Thyroid gland (tissue), 4 donors: Measurements from ENCODE around the gene SYNPO. TPM values are rescaled to one million over a fixed set of nuclear protein-coding genes. Genes with fewer than 3 reads are reported as not detected.

Experiments used
- DNase-seq, 2 donors: peaks; one replicate each; pipeline ENCODE4 v3.0.0-alpha.2; 2019
- H3K27ac ChIP-seq, 3 donors: fragments of 200-600 bp; sonication (generic); 1 replicate in 2 of 3; 2 replicates in 1 of 3; pipeline ENCODE4 v1.5.1; 2016 to 2019; ENCODE audit warnings: mild to moderate bottlenecking in 1 of 3, moderate library complexity in 1 of 3
- H3K27me3 ChIP-seq: fragments of 200-600 bp; sonication (generic); one replicate; pipeline ENCODE4 v1.5.1; 2019
- H3K36me3 ChIP-seq, 2 donors: fragments of 200-600 bp; sonication (generic); one replicate each; pipeline ENCODE4 v1.5.1; 2016 to 2019
- H3K4me1 ChIP-seq, 2 donors: fragments of 200-600 bp; sonication (generic); one replicate each; pipeline ENCODE4 v1.5.1; 2017 to 2019
- H3K4me3 ChIP-seq, 3 donors: fragments of 200-600 bp; sonication (generic); replicated peaks in 1 of 3; 1 replicate in 2 of 3; 2 replicates in 1 of 3; pipeline ENCODE4 v1.5.1; 2016; ENCODE audit warnings: mild to moderate bottlenecking in 1 of 3
- H3K9me3 ChIP-seq: fragments of 200-600 bp; sonication (generic); one replicate; pipeline ENCODE4 v1.5.1; 2017
- CTCF ChIP-seq, 6 experiments: fragments of 200-600 bp in 3 of 6; fragments of 450-650 bp in 3 of 6; sonication (generic) in 3 of 6; IDR thresholded peaks; one replicate each; pipeline ENCODE4 v1.5.1; 2016 to 2019; ENCODE audit warnings: antibody characterized with exemption in 6 of 6, mild to moderate bottlenecking in 2 of 6, inconsistent platforms in 1 of 6, moderate library complexity in 1 of 6
- POLR2A ChIP-seq, 2 donors: fragments of 450-650 bp; IDR thresholded peaks; one replicate each; pipeline ENCODE4 v1.6.1; 2017; ENCODE audit warnings: antibody characterized with exemption in 2 of 2, mild to moderate bottlenecking in 2 of 2, moderate library complexity in 1 of 2
- WGBS, 2 donors: methylation state at CpG; one replicate each; pipeline ENCODE4 v1.1.5; 2017; 5-methylcytosine and 5-hydroxymethylcytosine counted together
- intact Hi-C: fragments of 100-400 bp; cut with DNase I; formaldehyde crosslinking; loops from one replicate; pipeline ENCODE4 v1.15.1; 2023
- total RNA-seq, 4 donors: library from RNA; depleted of rRNA; stranded (reverse); fragments of >200 nt; gene quantifications; one replicate each; pipeline ENCODE4 v1.2.3, GENCODE V29; 2016

The SYNPO gene
- total RNA-seq, 4 donors from 2014 or later, result 8.8 to 19.3 (median 14.1) TPM

GRCh38 chr5:150647275-150648251 is 7.1 kb downstream of the SYNPO start:
- 37 to 42% methylated on average over 21 to 23 of the region's 25 CpGs for WGBS, 2 donors
- peak; percentile 89 to 93 for DNase-seq
- intact Hi-C loops, result no loop called here

DNA sequence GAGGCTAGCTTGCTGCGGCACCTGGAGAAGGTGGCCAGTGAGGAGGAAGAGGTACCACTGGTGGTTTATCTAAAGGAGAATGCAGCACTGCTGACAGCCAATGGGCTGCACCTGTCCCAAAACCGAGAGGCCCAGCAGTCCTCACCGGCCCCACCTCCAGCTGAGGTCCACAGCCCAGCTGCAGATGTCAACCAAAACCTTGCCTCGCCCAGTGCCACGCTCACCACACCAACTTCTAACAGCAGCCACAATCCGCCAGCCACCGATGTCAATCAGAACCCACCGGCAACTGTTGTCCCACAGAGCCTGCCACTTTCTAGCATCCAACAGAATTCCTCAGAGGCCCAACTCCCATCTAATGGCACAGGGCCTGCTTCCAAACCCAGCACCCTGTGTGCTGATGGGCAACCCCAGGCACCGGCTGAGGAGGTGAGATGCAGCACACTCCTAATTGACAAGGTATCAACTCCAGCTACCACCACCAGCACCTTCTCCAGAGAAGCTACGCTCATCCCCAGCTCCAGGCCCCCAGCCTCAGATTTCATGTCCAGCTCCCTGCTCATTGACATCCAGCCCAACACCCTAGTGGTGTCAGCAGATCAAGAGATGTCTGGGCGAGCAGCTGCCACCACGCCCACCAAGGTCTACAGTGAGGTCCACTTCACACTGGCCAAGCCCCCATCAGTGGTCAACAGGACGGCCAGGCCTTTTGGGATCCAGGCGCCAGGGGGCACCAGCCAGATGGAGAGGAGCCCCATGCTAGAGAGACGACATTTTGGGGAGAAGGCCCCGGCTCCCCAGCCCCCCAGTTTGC is 8.0 kb downstream of the SYNPO start:
- Histone ChIP-seq H3K36me3 (peaks cover 5 to 14% of the 10 kb centered on the region in 2 donors), H3K27ac (peak overlapping the region in 2 of 3 donors; percentile 43 to 50), H3K27me3 (no peaks in the 10 kb centered on the region), H3K4me1 (peaks cover 14 to 40% of the 10 kb centered on the region in 2 donors), H3K9me3 (no peaks in the 10 kb centered on the region), H3K4me3 (no peak overlapping the region)
- intact Hi-C loops, result no loop called here
- TF ChIP-seq CTCF (IDR thresholded peaks at IDR 0.05) (no peak), POLR2A (IDR thresholded peaks at IDR 0.05) (no peak)
- no peak for DNase-seq
- WGBS, 2 donors, result 95 to 97% methylated on average over 6 to 13 of the region's 16 CpGs

More at GRCh38 chr5:150647275-150648251, 7.1 kb downstream of the SYNPO start:
- Histone ChIP-seq H3K27me3 (no peaks in the 10 kb centered on the region), H3K4me1 (peaks cover 23 to 47% of the 10 kb centered on the region in 2 donors), H3K4me3 (no peak overlapping the region), H3K27ac (peak overlapping the region in 2 of 3 donors; percentile 43 to 50), H3K9me3 (no peaks in the 10 kb centered on the region), H3K36me3 (peaks cover 5 to 14% of the 10 kb centered on the region in 2 donors)
- TF ChIP-seq CTCF (IDR thresholded peaks at IDR 0.05) (no peak), POLR2A (IDR thresholded peaks at IDR 0.05) (no peak)

DNA sequence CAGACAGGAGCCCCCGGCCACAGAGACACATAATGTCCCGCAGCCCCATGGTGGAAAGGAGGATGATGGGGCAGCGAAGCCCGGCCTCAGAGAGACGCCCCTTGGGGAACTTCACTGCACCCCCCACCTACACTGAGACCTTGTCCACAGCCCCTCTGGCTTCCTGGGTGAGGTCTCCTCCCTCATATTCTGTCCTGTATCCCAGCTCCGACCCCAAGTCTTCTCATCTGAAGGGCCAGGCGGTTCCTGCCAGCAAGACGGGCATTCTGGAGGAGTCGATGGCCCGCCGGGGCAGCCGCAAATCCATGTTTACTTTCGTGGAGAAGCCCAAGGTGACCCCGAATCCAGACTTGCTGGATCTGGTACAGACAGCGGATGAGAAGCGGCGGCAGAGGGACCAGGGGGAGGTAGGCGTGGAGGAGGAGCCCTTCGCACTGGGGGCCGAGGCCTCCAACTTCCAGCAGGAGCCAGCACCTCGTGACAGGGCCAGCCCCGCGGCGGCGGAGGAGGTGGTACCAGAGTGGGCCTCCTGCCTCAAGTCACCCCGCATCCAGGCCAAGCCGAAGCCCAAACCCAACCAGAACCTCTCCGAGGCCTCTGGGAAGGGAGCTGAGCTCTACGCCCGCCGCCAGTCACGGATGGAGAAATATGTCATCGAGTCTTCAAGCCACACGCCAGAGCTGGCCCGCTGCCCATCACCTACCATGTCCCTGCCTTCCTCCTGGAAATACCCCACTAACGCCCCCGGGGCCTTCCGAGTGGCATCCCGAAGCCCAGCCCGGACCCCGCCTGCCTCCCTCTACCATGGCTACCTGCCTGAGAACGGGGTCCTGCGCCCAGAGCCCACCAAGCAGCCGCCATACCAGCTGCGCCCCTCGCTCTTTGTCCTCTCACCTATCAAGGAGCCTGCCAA is 8.9 kb downstream of the SYNPO start:
- DNase-seq, result no peak
- intact Hi-C loops, result loop anchor here (5.0 kb wide), 1 partner anchor 77 kb away; no protein-coding TSS in a partner anchor
- Histone ChIP-seq H3K4me3 (no peak overlapping the region), H3K36me3 (peaks cover 5 to 14% of the 10 kb centered on the region in 2 donors), H3K4me1 (peaks cover 11 to 31% of the 10 kb centered on the region in 2 donors), H3K9me3 (no peaks in the 10 kb centered on the region), H3K27ac (no peak overlapping the region), H3K27me3 (no peaks in the 10 kb centered on the region)
- 94 to 95% methylated on average over 36 of the region's 46 CpGs for WGBS, 2 donors
- no peak for TF ChIP-seq CTCF (IDR thresholded peaks at IDR 0.05)

DNA sequence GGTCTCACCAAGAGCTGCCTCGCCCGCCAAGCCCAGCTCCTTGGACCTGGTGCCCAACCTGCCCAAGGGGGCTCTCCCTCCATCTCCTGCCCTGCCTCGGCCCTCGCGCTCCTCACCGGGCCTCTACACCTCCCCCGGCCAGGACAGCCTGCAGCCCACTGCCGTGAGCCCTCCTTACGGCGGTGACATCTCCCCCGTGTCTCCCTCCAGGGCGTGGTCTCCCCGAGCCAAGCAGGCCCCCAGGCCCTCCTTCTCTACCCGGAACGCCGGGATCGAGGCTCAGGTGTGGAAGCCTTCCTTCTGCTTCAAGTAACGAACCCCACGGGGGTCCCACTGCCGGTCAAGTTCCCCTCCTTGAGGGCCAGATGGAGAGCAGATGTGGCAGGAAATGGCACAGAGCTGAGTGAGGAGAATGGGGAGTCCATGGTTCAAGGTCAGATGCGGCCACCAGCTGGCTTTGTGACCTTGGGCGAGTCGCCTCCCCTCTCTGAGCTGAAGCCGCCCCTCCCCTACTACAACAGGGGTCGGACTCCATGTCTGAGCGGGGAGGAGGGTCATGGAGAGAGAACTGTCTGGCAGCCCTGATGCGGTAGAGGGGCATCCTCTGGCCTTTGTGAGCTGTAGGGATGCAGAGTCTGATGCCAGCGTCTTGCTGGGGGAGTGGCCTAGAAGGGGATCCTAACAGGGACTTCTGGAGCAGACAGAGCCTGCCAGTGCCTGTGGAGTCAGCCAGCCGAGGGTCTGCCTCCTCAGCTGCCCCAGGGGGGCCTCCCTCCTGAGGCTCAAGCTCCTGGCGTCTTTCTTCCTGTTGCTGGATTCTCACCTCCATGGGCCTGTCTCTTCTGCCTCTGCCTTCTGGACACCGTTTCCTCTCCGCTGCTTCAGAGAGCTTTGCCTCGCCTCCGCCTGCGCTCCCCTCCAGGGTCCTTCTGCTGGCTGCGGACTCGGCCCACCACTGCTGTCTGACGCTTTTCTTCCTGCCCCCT is 9.9 kb downstream of the SYNPO start:
- intact Hi-C loops, result loop anchor here (5.0 kb wide), 1 partner anchor 78 kb away; no protein-coding TSS in a partner anchor
- no peak overlapping the region for H3K27ac ChIP-seq
- no peaks in the 10 kb centered on the region for H3K9me3 ChIP-seq
- TF ChIP-seq POLR2A (IDR thresholded peaks at IDR 0.05), result no peak
- TF ChIP-seq CTCF (IDR thresholded peaks at IDR 0.05), result no peak
- WGBS, 2 donors, result 89 to 92% methylated on average over 33 to 36 of the region's 38 CpGs
- H3K4me3 ChIP-seq, result no peak overlapping the region
- no peaks in the 10 kb centered on the region for H3K27me3 ChIP-seq
- H3K4me1 ChIP-seq, result peaks cover 7 to 22% of the 10 kb centered on the region in 2 donors
- H3K36me3 ChIP-seq, result peaks cover 5 to 14% of the 10 kb centered on the region in 2 donors
- DNase-seq, result no peak
